ENCODE results near the gene ELOVL6. TPM values are rescaled to one million over a fixed set of nuclear protein-coding genes. Genes with fewer than 3 reads are reported as not detected.
"Not testable (repeated sequence)": the region's sequence is repeated elsewhere in the genome, so short reads cannot be mapped to it uniquely, and the experiment has no call there.

The ELOVL6 gene
- total and polyA plus RNA-seq, 2 of the 4 experiments (the other 2 are of a cell fraction), result 17.9 to 19.0 TPM

- in situ Hi-C loops (cut with MboI; ENCODE audit: low sequenced_read_pairs) (no loop called here), intact Hi-C loops (cut with micrococcal nuclease) (no loop called here), dilution Hi-C loops (cut with HindIII; ENCODE audit: low sequenced_read_pairs, unreplicated experiment) (no loop called here)
- Histone ChIP-seq H3K27ac (ENCODE audit: insufficient read depth, low read length) (no peak overlapping the region), H3K9ac (ENCODE audit: low read depth, low read length) (no peak overlapping the region), H3K9me3 (ENCODE audit: control insufficient read depth, insufficient read depth, low read length) (no peaks in the 10 kb centered on the region), H3K23ac (ENCODE audit: low read depth, low read length) (no peak overlapping the region), H3K27me3 (ENCODE audit: control insufficient read depth, insufficient read depth, low read length) (no peaks in the 10 kb centered on the region), H2AFZ (replicated peaks; ENCODE audit: low read length, poor library complexity) (no peak overlapping the region), H3K18ac (ENCODE audit: low read depth, low read length) (no peak overlapping the region), H4K20me1 (ENCODE audit: insufficient read depth, low read length) (no peaks in the 10 kb centered on the region), H2BK120ac (ENCODE audit: low read depth, low read length) (no peak overlapping the region), H4K91ac (ENCODE audit: insufficient read depth, low read depth, low read length) (no peak overlapping the region), H3K4me1 (ENCODE audit: control insufficient read depth, insufficient read depth, low read length) (peaks cover 9% of the 10 kb centered on the region), H2AK5ac (ENCODE audit: low read depth, low read length) (no peak overlapping the region), H3K14ac (replicated peaks; ENCODE audit: low read depth, low read length) (no peak overlapping the region), H3K9me1 (ENCODE audit: insufficient read depth, low read length) (0 out of 2 replicates have a peak, but pooled peaks cover 2% of the 10 kb centered on the region), H3K4ac (ENCODE audit: low read depth, low read length) (no peak overlapping the region), H3K4me2 (ENCODE audit: low read depth, low read length) (no peak overlapping the region), H3K79me1 (ENCODE audit: low read depth in 1 of 2, low read length in 2 of 2) (peaks cover 10 to 13% of the 10 kb centered on the region in 2 experiments), H2BK15ac (ENCODE audit: low read depth, low read length) (no peak overlapping the region), H2BK5ac (ENCODE audit: low read depth, low read length, poor library complexity, severe bottlenecking) (no peak overlapping the region), H4K5ac (ENCODE audit: low read depth, low read length) (no peak overlapping the region), H2BK20ac (ENCODE audit: low read depth, low read length) (no peak overlapping the region), H4K8ac (ENCODE audit: low read depth in 2 of 2, low read length in 2 of 2) (no peak overlapping the region), H2AK9ac (replicated peaks; ENCODE audit: low read depth, low read length, poor library complexity) (no peak overlapping the region), H3K36me3 (ENCODE audit: control insufficient read depth, insufficient read depth, low read length) (no peaks in the 10 kb centered on the region), H3K56ac (ENCODE audit: extremely low read depth, insufficient read depth, low read length) (no peak overlapping the region), H3K4me3 (ENCODE audit: insufficient read depth, low read depth, low read length) (no peak overlapping the region)
- ATAC-seq (ENCODE audit: low read depth) (no peak), DNase-seq (no peak)
- POLR2A ChIA-PET (ENCODE audit: unreplicated experiment), result interaction anchor here (0.7 kb wide), 1 partner anchor 605 kb away, joined by 4 read pairs; no protein-coding TSS in a partner anchor
- no peak for TF ChIP-seq MAZ (IDR thresholded peaks at IDR 0.05; ENCODE audit: borderline replicate concordance, low read depth, low read length)
- BruUV-seq (replicated peaks), result no TSS peak
- WGBS, 2 experiments (ENCODE audit: extremely low coverage in 2 of 2, insufficient read length in 1 of 2), result no CpG with 5 or more reads among the region's 3 CpGs
- CTCF ChIA-PET, result interaction anchor here (0.9 kb wide), 1 partner anchor 94 kb away, joined by 3 read pairs; no protein-coding TSS in a partner anchor
Observed at GRCh38 chr4:110157580-110157979, 40.8 kb downstream of the ELOVL6 start.

- dilution Hi-C loops (cut with HindIII; ENCODE audit: low sequenced_read_pairs, unreplicated experiment); H3K14ac ChIP-seq (replicated peaks; ENCODE audit: low read depth, low read length): not testable (repeated sequence)
Observed at GRCh38 chr4:110157166-110157565, 41.2 kb downstream of the ELOVL6 start.

More at GRCh38 chr4:110157166-110157565, 41.2 kb downstream of the ELOVL6 start:
- H3K4me3 ChIP-seq (ENCODE audit: insufficient read depth, low read depth, low read length); H2BK20ac ChIP-seq (ENCODE audit: low read depth, low read length); H3K27ac ChIP-seq (ENCODE audit: insufficient read depth, low read length); H2AK9ac ChIP-seq (replicated peaks; ENCODE audit: low read depth, low read length, poor library complexity); H4K5ac ChIP-seq (ENCODE audit: low read depth, low read length); H4K20me1 ChIP-seq (ENCODE audit: insufficient read depth, low read length); H3K4ac ChIP-seq (ENCODE audit: low read depth, low read length); H3K9ac ChIP-seq (ENCODE audit: low read depth, low read length); H3K9me3 ChIP-seq (ENCODE audit: control insufficient read depth, insufficient read depth, low read length); H2BK120ac ChIP-seq (ENCODE audit: low read depth, low read length); H2AK5ac ChIP-seq (ENCODE audit: low read depth, low read length); H3K27me3 ChIP-seq (ENCODE audit: control insufficient read depth, insufficient read depth, low read length); BruUV-seq (replicated peaks); H3K9me1 ChIP-seq (ENCODE audit: insufficient read depth, low read length); H3K4me1 ChIP-seq (ENCODE audit: control insufficient read depth, insufficient read depth, low read length); H2AFZ ChIP-seq (replicated peaks; ENCODE audit: low read length, poor library complexity); H3K23ac ChIP-seq (ENCODE audit: low read depth, low read length); H3K36me3 ChIP-seq (ENCODE audit: control insufficient read depth, insufficient read depth, low read length); H3K56ac ChIP-seq (ENCODE audit: extremely low read depth, insufficient read depth, low read length); H2BK5ac ChIP-seq (ENCODE audit: low read depth, low read length, poor library complexity, severe bottlenecking); in situ Hi-C loops (cut with MboI; ENCODE audit: low sequenced_read_pairs); DNase-seq; H4K8ac ChIP-seq (ENCODE audit: low read depth in 2 of 2, low read length in 2 of 2); intact Hi-C loops (cut with micrococcal nuclease); H2BK15ac ChIP-seq (ENCODE audit: low read depth, low read length); H3K4me2 ChIP-seq (ENCODE audit: low read depth, low read length); H3K18ac ChIP-seq (ENCODE audit: low read depth, low read length); ATAC-seq (ENCODE audit: low read depth); H4K91ac ChIP-seq (ENCODE audit: insufficient read depth, low read depth, low read length): not testable (repeated sequence)
- 100% methylated on average over 2 of the region's 5 CpGs; no CpG with 5 or more reads in 1 of the 2 experiments for WGBS, 2 experiments (ENCODE audit: extremely low coverage in 2 of 2, insufficient read length in 1 of 2)
- H3K79me1 ChIP-seq (ENCODE audit: low read depth in 1 of 2, low read length in 2 of 2), result peaks cover 6 to 13% of the 10 kb centered on the region in 2 experiments; a peak in 3 of 4 replicates
- CTCF ChIA-PET, result interaction anchor here (0.9 kb wide), 1 partner anchor 93 kb away, joined by 3 read pairs; no protein-coding TSS in a partner anchor
- POLR2A ChIA-PET (ENCODE audit: unreplicated experiment), result interaction anchor here (0.7 kb wide), 1 partner anchor 604 kb away, joined by 4 read pairs; no protein-coding TSS in a partner anchor
